ENCODE measurements around the gene BCL2L12.

Gene BCL2L12

GRCh38 chr19:49687150-49687549 lies 21.4 kb downstream of the BCL2L12 start:
- no peak for DNase-seq

DNA sequence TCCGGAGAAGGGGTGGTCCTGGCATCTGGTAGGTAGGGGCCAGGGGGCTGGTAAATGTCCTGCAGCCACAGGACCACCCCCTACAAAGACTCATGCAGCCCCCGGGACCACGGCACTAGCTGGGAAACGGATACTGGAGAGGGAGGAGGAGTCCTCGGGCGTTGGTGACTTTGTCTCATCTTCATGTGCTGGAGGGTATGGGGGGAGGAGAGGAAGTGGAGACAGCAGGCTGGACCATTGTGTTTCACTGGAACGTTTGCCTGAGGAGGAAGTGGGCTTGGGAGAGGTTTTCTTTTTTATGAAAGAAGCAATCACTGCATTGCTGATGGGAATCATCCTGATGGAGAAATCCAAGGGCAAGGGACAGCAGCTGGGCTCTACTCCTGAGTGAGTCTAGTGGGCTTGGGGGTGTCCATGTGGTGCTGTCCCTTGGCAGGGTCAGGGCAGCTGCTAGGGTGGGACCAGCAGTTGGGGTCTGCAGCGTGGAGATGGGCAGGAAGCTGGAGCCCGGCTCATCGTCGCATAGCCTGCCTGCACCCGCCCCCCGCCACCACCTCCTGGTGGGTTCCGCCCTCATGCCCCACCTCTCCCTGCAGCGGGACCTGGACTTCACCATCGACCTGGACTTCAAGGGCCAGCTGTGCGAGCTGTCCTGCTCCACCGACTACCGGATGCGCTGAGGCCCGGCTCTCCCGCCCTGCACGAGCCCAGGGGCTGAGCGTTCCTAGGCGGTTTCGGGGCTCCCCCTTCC lies 22.0 kb downstream of the BCL2L12 start:
- no peak for DNase-seq

DNA sequence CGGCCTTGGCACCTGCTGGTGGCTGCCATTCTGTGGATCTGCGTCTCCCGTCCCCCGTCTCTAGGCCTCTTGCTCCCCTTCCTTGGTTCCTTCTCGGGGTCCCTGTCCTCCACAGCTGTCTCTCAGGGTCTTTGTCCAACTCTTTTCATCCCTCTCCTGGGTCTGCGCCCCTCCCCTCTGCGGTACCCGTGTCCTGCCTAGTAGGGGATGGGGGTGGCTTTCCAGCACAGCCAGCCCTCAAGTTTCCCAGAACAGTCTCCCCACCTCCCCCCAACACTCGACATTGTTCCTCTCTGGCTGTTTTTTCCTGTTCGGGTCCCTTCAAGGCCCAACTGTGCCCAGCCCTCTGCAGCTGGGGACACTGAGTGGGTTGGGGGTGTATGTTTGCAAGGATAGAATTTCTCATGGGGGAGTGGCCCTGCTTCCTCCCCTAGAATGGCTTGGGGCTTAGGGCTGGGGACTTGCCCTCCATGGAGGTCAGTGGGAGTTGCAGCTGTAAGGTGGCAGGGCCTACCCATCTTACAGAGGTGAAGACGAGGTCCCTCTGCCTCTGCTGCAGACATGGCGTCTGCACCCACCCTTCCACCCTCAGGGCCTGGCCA lies 22.9 kb downstream of the BCL2L12 start:
- no peak for DNase-seq

DNA sequence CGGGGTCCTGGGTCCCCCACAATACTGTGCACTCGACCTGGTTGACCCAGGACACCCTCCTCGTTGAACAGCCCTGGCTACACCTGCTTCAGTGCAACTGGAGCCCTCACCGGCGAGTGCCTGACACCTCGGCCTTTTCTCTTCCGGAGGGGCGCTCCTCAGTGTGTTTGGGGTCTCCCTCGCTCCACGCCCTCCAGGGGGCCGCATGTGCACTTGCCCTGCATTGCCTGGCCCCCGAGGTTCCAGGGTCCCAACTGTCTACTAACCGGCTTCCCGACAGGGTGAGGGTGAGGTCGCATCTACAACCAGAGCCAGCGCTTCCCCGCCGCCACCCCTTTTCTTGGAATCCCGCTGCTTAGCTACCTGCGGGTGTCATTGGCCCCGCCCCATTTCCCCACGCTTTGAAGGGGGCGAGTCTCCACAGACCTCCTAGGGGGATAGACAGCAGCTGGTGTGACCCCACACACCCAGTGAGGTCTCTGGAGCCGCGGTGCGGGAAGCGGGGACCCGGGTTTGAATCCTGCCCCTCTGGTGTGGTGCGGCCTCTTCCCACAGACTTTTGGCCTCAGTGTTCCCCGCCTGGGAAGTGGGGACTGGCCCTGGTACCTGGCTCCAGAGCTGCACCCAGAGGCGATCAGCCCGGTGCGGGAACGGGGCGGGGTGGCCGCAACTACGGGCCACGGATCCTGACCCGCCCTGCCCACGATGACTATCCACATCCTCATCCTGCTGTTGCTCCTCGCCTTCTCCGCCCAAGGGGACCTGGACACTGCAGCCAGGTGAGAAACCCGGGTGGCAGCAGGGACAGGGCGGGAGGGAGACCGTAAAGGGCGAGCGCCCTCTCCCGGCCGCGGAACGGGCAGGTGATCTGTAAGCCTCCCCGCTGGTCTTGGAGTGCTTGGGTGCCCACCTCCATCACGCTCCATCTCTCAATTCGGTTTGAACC lies 23.7 kb downstream of the BCL2L12 start, which contains the start of gene ADM5:
TSS of gene ADM5 (plus strand) at position 462 of the 946 bp plus-strand sequence. CDS start at position 706, 244 bp downstream.
- no peak for DNase-seq

DNA sequence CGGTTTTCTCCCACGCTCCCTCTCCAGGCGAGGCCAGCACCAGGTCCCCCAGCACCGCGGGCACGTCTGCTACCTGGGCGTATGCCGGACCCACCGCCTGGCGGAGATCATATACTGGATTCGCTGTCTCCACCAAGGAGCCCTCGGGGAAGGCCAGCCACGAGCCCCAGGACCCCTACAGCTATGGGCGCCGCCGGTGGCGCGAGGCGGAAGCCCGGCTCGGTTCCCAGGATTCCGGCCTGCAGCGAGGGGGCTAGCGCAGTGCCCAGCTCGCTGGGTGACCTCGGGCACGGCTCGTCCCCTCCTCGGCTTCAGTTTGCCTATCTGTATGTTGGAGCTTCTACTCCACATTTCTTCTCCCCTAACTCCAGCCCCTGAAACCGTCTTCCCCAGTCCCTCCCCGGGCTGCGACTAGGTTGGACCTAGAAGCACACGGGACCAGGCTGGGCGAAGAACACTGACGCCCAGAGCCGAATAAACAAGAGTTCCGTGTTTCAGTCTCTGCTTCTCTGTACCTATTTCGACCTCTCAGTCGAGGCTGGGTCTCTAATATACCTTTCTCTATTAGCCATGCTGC lies 24.4 kb downstream of the BCL2L12 start:
- no peak for DNase-seq

DNA sequence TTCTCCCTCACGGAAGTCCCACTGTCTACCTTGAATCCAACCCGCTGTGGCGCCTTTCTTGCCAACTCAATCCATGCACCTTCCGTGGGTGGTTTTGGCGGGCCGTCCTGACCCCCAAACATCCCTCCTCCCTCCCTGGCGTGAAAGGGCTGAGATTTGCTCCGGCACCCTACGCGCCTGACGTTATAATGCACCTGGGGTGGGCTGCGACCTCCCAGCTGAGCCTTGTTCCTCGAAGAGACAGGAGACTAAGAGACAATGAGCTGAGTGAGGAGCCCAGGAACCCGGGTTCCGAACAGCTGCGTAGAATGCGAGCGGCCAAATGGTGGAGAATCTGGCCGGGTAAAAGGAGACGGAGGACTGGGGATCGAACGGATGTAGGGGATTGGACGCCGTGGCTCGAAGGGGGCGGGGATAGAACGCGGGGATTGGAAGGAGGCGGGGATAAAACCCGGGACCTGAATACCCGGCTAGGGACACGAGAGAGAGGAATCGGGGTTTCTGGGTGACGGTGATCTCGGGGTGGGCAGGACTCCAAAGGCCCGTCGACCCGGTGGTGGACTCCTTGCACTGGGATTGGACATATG lies 25.0 kb downstream of the BCL2L12 start, which contains the start of gene CPT1C:
TSS of gene CPT1C (plus strand) at position 461 of the 587 bp plus-strand sequence. CDS start 1,137 bp downstream, outside the sequence.
- peak; percentile 77 for DNase-seq

GRCh38 chr19:49691243-49692146 lies 25.8 kb downstream of the BCL2L12 start:
- DNase-seq = peak; percentile 17

DNA sequence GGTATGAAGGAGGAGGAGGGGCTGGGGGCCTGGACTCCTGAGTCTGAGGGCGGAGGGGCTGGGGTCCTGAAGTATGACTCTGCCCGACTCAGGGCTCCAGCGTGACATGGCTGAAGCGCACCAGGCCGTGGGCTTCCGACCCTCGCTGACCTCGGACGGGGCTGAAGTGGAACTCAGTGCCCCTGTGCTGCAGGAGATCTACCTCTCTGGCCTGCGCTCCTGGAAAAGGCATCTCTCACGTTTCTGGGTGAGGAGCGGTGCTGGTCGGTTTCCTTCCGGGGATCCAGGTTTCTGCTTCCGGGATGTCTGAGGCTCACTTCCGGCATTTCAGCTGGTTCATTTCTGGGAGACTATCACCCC lies 26.4 kb downstream of the BCL2L12 start:
- DNase-seq = no peak

GRCh38 chr19:49696115-49696514 lies 30.4 kb downstream of the BCL2L12 start:
- no peak for DNase-seq

DNA sequence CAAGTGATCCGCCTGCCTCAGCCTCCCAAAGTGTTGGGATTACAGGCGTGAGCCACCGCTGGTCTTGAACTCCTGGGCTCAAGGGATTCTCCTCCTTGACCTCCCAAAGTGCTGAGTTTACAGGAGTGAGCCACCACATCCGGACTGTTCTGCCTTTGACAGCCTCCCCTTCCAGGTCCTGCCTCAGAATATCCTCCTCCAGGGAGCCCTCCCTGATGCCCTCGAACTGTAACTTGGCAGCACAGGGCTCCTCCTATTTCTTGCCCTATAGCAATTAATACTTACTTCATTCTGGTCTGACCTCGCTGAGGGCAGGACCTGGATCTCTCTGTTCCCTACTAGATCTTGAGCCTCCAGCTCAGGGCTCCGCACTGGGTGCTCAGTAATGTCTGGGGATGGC lies 31.1 kb downstream of the BCL2L12 start:
- no peak for DNase-seq

GRCh38 chr19:49699364-49699763 lies 33.6 kb downstream of the BCL2L12 start:
- no peak for DNase-seq

- DNase-seq = no peak
These were observed 34.8 kb downstream of the BCL2L12 start for GRCh38 chr19:49700563-49700962.

DNA sequence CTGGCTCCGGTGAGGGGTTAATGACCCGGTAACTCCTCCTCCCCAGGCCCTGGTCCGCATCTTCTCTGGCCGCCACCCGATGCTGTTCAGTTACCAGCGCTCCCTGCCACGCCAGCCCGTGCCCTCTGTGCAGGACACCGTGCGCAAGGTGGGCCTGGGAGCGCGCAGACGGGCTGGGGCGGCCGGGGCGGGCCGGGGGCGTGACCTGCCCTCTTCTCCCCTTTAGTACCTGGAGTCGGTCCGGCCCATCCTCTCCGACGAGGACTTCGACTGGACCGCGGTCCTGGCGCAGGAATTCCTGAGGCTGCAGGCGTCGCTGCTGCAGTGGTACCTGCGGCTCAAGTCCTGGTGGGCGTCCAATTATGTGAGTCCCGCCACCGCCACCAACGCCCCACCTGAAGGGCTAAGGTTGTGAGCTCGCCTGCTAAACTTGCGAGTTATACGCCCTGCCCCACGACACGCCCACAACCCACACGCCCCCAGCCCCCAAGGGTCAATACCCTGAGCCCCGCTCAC lies 35.6 kb downstream of the BCL2L12 start:
- DNase-seq = no peak

GRCh38 chr19:49704888-49705642 lies 39.3 kb downstream of the BCL2L12 start:
- DNase-seq = no peak

DNA sequence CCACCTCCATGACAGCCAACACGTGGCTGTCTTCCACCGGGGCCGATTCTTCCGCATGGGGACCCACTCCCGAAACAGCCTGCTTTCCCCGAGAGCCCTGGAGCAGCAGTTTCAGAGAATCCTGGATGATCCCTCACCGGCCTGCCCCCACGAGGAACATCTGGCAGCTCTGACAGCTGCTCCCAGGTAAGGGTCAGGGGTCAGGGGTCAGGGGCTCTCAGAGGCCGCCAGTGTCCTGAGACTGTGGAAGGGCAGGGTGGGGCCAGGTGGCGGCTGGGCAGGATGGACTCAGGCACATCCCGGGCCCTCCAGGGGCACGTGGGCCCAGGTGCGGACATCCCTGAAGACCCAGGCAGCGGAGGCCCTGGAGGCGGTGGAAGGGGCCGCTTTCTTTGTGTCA lies 40.2 kb downstream of the BCL2L12 start:
- DNase-seq = no peak

GRCh38 chr19:49710372-49710951 lies 44.7 kb downstream of the BCL2L12 start:
- DNase-seq = peak; percentile 73

DNA sequence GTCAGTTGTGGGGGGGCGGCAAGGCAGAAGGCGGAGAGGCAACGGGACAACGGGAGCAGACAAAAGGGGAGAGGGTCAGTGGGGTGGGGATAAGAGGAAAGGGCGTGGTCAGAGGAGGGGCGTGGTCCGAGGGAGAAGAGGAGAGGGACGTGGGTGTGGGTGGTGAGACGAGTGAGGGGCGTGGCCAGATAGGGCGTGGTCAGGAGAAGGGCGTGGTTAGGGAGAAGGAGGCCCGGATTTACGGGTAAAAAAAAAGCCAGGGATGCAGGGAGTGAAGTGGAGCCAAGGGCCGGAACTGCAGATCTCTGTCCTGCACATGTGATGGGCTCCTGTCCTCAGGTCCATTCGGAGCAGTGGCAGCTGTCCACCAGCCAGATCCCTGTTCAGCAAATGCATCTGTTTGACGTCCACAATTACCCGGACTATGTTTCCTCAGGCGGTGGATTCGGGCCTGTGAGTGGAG lies 46.7 kb downstream of the BCL2L12 start:
- peak; percentile 82 for DNase-seq

GRCh38 chr19:49713236-49713845 lies 47.6 kb downstream of the BCL2L12 start:
- DNase-seq = no peak

GRCh38 chr19:49716154-49716553 lies 50.4 kb downstream of the BCL2L12 start:
- DNase-seq = no peak

Data from HCEC 1CT (cell line).